NAMALWA (cell line): ENCODE data around the gene KIF2B.
"Not testable (repeated sequence)": the region's sequence is repeated elsewhere in the genome, so short reads cannot be mapped to it uniquely, and the experiment has no call there.

Experiments
- DNase-seq: peaks from one replicate; pipeline ENCODE4 v3.0.0-alpha.2; 2015; ENCODE audit warnings: low spot score

The KIF2B gene

GRCh38 chr17:53822764-53823163, at the start of gene KIF2B:
KIF2B (plus strand) TSS chr17:53822927; CDS start chr17:53823034, 107 bp downstream.
- DNase-seq, result no peak

GRCh38 chr17:53780320-53780719, 42.4 kb upstream of the KIF2B start:
- no peak for DNase-seq

DNA sequence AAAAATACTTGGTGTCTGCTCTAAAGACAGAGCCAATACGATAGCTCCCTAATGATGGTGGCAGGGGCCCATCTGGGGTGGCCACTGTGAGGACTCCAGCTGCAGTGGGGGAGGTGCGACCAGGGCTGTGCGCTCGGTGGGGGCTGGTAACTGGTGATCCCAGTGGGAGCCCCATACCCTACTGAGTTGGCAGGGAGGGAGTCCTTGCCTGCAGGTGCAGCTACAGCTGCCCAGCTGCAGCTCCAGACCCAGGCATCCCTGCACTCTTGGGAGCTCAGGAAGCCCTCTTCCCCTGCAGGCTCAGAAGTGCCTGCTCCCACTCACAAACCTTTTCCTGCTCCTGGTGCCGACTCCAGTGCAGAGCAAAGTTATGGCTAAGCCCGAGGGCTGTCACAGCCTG, 31.2 kb upstream of the KIF2B start:
- no peak for DNase-seq

GRCh38 chr17:53792451-53792850, 30.3 kb upstream of the KIF2B start:
- no peak for DNase-seq

GRCh38 chr17:53792997-53793396, 29.7 kb upstream of the KIF2B start:
- no peak for DNase-seq

GRCh38 chr17:53794875-53795274, 27.9 kb upstream of the KIF2B start:
- DNase-seq, result no peak

DNA sequence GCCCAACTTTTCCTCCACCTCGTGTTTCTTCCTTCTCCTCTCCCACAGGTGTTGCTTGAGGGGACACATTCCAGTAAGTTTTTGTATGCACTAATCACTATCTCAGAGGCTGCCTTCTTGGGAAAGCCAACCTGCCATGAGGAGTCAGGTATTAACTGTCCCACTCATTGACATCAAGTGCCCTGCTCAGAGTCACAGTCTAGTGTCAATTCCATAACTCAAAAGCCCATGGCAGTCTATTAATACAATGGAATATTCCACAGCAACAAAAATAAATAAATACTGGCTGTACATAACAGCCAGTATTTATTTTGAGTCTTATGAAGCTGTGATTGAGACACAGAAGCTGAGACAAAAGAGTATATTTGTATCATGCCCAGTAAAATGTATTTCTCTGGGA, 26.1 kb upstream of the KIF2B start:
- DNase-seq, result no peak

GRCh38 chr17:53797501-53797900, 25.2 kb upstream of the KIF2B start:
- DNase-seq, result no peak

GRCh38 chr17:53804437-53804836, 18.3 kb upstream of the KIF2B start:
- DNase-seq, result no peak

GRCh38 chr17:53806473-53806872, 16.3 kb upstream of the KIF2B start:
- DNase-seq, result no peak

GRCh38 chr17:53807286-53807685, 15.4 kb upstream of the KIF2B start:
- DNase-seq, result no peak

GRCh38 chr17:53818271-53818670, 4.5 kb upstream of the KIF2B start:
- no peak for DNase-seq

- DNase-seq, result no peak
Measured at GRCh38 chr17:53818929-53819328, 3.8 kb upstream of the KIF2B start.

DNA sequence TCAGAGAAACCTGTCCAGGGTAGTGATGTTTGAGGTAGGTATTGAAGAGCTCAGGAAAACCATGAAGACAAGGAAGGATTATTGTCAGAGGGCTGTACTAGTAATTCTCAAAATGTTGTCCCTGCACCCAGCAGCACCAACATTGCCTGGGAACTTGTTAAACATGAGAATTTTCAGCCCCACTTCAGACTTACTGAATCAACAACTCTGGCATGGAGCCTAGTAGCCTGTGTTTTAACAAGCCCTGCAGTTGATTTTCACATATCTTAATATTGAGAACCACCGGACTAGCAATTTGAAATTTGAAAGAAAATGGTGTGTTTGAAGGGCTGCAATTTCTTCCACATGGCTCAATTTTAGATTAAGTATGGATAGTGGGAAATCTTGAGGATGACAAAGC, 2.8 kb upstream of the KIF2B start:
- no peak for DNase-seq

- no peak for DNase-seq
Measured at GRCh38 chr17:53823341-53824050, 769 bp downstream of the KIF2B start.

DNA sequence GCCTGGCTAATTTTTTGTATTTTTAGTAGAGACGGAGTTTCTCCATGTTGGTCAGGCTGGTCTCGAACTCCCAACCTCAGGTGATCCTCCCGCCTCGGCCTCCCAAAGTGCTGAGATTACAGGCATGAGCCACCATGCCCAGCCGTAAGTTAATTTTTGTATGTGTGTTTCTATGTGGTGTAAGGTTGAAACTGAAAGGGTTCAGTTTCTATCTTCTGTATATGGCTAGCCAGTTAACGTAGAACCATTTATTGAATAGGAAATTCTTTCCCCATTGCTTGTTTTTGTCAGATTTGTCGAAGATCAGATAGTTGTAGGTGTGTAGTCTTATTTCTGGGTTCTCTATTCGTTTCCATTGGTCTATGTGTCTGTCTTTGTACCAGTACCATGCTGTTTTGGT, 12.0 kb downstream of the KIF2B start:
- not testable (repeated sequence) for DNase-seq

- DNase-seq, result no peak
Measured at GRCh38 chr17:53837131-53837530, 14.4 kb downstream of the KIF2B start.

DNA sequence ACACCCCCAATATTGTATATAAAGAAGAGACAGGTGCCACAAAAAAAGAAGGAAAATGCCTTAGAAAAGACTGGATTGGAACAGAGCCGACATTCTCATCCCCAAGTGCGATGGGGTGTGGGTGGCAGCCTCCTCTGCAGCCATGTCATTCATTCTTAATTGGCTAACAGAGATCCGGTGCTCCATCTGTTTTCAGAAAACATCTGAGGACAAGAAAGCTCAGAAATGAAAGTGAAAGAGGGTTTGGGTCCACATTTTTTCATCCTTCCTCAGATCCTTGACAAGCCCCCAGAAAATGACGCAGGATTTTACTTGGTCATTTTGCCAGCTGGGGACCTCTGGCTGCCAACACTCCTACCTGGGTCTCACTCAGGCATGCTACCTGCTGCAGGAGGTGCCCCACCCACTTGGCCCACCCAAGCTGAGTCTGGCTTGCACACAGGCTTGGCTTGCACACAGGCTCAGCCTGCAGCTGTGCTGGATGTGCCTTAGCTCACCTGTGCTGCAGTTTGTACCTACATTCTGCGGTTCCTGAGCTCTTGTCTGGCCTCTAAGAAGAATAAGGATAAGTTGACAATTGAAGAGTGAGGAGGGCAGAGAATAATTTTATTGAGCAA, 21.9 kb downstream of the KIF2B start:
- DNase-seq, result no peak

GRCh38 chr17:53871128-53871527, 48.4 kb downstream of the KIF2B start:
- DNase-seq, result not testable (repeated sequence)
